ENCODE results near the gene AUH.
A peak's percentile ranks its signal among the peaks of the same experiment; 100 is the strongest.
"Not testable (repeated sequence)": the region's sequence is repeated elsewhere in the genome, so short reads cannot be mapped to it uniquely, and the experiment has no call there.

AUH gene

GRCh38 chr9:91378695-91379127, 17.0 kb upstream of the AUH start:
- TF ChIP-seq CTCF (conservative IDR thresholded peaks at IDR 0.05; ENCODE audit: low read depth, low read length) = no peak
- H3K4me3 ChIP-seq (ENCODE audit: low read length) = no peak overlapping the region
- no peak for DNase-seq (ENCODE audit: low read depth)

GRCh38 chr9:91378054-91378453, 16.3 kb upstream of the AUH start:
- not testable (repeated sequence) for H3K4me3 ChIP-seq (ENCODE audit: low read length); DNase-seq (ENCODE audit: low read depth)

- no peak for TF ChIP-seq CTCF (conservative IDR thresholded peaks at IDR 0.05; ENCODE audit: low read depth, low read length)
- no peak for DNase-seq (ENCODE audit: low read depth)
- no peak overlapping the region for H3K4me3 ChIP-seq (ENCODE audit: low read length)
These were observed 14.5 kb upstream of the AUH start for GRCh38 chr9:91376239-91376638.

GRCh38 chr9:91374939-91375338, 13.2 kb upstream of the AUH start:
- no peak overlapping the region for H3K4me3 ChIP-seq (ENCODE audit: low read length)
- no peak for TF ChIP-seq CTCF (conservative IDR thresholded peaks at IDR 0.05; ENCODE audit: low read depth, low read length)
- DNase-seq (ENCODE audit: low read depth) = peak; percentile 76

- H3K4me3 ChIP-seq (ENCODE audit: low read length) = no peak overlapping the region
- DNase-seq (ENCODE audit: low read depth) = no peak
- TF ChIP-seq CTCF (conservative IDR thresholded peaks at IDR 0.05; ENCODE audit: low read depth, low read length) = no peak
These were observed 10.2 kb upstream of the AUH start for GRCh38 chr9:91371894-91372293.

DNA sequence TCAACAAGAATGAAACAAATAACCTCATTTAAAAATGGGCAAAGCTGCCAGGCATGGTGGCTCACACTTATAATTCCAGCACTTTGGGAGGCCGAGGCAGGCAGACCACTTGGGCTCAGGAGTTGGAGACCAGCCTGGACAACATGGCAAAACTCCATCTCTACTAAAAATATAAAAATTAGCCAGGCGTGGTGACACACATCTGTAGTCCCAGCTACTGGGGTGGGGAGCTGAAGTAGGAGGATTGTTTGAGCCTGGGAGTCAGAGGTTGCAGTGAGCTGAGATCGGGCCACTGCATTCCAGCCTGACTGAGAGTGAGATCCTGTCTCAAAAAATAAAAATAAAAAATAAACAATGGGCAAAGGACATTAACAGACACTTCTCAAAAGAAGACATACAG, 8.3 kb upstream of the AUH start:
- not testable (repeated sequence) for DNase-seq (ENCODE audit: low read depth); H3K4me3 ChIP-seq (ENCODE audit: low read length)

DNA sequence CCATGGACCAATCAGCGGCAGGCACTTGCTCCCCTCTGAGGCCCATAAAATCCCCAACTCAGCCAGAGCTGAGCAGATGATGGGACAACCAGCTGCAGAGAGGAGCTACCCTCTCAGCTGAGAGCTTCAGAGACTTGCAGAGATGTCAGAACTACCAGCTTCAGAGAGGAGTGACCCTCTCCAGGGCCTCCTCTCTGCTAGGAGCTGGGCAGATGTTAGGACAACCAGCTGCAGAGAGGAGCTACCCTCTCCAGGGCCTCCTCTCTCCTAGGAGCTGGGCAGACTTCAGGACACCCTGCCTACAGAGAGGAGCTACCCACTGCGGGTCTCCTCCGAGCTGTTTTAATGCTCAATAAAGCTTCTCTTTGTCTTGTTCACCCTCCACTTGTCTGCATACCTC, 3.0 kb upstream of the AUH start:
- no peak overlapping the region for H3K4me3 ChIP-seq (ENCODE audit: low read length)
- DNase-seq (ENCODE audit: low read depth) = no peak
- no peak for TF ChIP-seq CTCF (conservative IDR thresholded peaks at IDR 0.05; ENCODE audit: low read depth, low read length)

GRCh38 chr9:91364005-91364404, 2.3 kb upstream of the AUH start:
- TF ChIP-seq CTCF (conservative IDR thresholded peaks at IDR 0.05; ENCODE audit: low read depth, low read length) = no peak
- H3K4me3 ChIP-seq (ENCODE audit: low read length) = no peak overlapping the region
- no peak for DNase-seq (ENCODE audit: low read depth)

Data from retinal pigment epithelial cell (primary cell).